Neural cell (in vitro differentiated cells): Measurements from ENCODE around the gene LRRC27.

Source experiments
- CTCF ChIP-seq: fragments of 450-650 bp; IDR thresholded peaks from 2 replicates; pipeline ENCODE4 v1.5.1; 2014; ENCODE audit warnings: antibody characterized with exemption, mild to moderate bottlenecking, moderate library complexity; ENCODE audit not compliant: poor library complexity, severe bottlenecking
- EP300 ChIP-seq: fragments of 450-650 bp; conservative IDR thresholded peaks from 2 replicates; pipeline ENCODE4 v1.6.1; 2014; ENCODE audit warnings: antibody characterized with exemption, mild to moderate bottlenecking, moderate library complexity; ENCODE audit not compliant: poor library complexity, severe bottlenecking
- EZH2 ChIP-seq: fragments of 200-600, 300-800 bp; shearing (Covaris generic), sonication (generic); IDR thresholded peaks from 2 replicates; pipeline ENCODE4 v1.6.1; 2014; ENCODE audit warnings: antibody characterized with exemption, low read length, borderline replicate concordance, mild to moderate bottlenecking; ENCODE audit not compliant: insufficient read depth, poor library complexity, severe bottlenecking
- MXI1 ChIP-seq: fragments of 450-650 bp; conservative IDR thresholded peaks from 2 replicates; pipeline ENCODE4 v1.6.1; 2014; ENCODE audit warnings: antibody characterized with exemption, mild to moderate bottlenecking; ENCODE audit not compliant: poor library complexity, severe bottlenecking
- POLR2AphosphoS5 ChIP-seq: IDR thresholded peaks from 2 replicates; pipeline ENCODE4 v1.6.1; 2012
- TAF1 ChIP-seq: IDR thresholded peaks from 2 replicates; pipeline ENCODE4 v1.6.1; 2012; ENCODE audit warnings: low read depth

- TF ChIP-seq EP300 (no peak), TAF1 (no peak), MXI1 (no peak), POLR2AphosphoS5 (no peak), CTCF (no peak), EZH2 (no peak)
Observed at GRCh38 chr10:132336919-132337407, 5.0 kb downstream of the LRRC27 start.
